Large intestine (tissue), 3 donors: ENCODE measurements around the gene CPSF3. TPM values are rescaled to one million over a fixed set of nuclear protein-coding genes. Genes with fewer than 3 reads are reported as not detected.

Experiments
- DNase-seq, 2 donors: peaks; one replicate each; pipeline versions ENCODE4 v3.0.0 to v3.0.0-alpha.2; 2013
- H3K27ac ChIP-seq: one replicate; pipeline ENCODE4 v1.5.1; 2013; ENCODE audit warnings: low read length
- H3K27me3 ChIP-seq: 2 replicates; pipeline ENCODE4 v1.6.1; 2013; ENCODE audit warnings: low read length; ENCODE audit not compliant: control insufficient read depth, insufficient read depth
- H3K36me3 ChIP-seq: 2 replicates; pipeline ENCODE4 v1.6.1; 2013; ENCODE audit warnings: low read length; ENCODE audit not compliant: control insufficient read depth, insufficient read depth
- H3K4me1 ChIP-seq: one replicate; pipeline ENCODE4 v1.6.1; 2013; ENCODE audit warnings: low read length; ENCODE audit not compliant: control insufficient read depth, insufficient read depth
- H3K4me3 ChIP-seq: one replicate; pipeline ENCODE4 v1.5.1; 2013; ENCODE audit warnings: low read length
- H3K9me3 ChIP-seq: one replicate; pipeline ENCODE4 v1.6.1; 2013; ENCODE audit warnings: mild to moderate bottlenecking, low read depth, low read length, moderate library complexity; ENCODE audit not compliant: control insufficient read depth
- WGBS: methylation state at CpG from one replicate; pipeline ENCODE4 v1.1.5; 2013; ENCODE audit warnings: low lambda C conversion rate; ENCODE audit not compliant: insufficient coverage; 5-methylcytosine and 5-hydroxymethylcytosine counted together
- polyA plus RNA-seq: library from polyadenylated mRNA; unstranded; fragments of 120-200 nt; gene quantifications from one replicate; pipeline ENCODE4 v1.2.1, GENCODE V29; 2013

Gene CPSF3
- polyA plus RNA-seq, 1 donor: 32.2 TPM

DNA sequence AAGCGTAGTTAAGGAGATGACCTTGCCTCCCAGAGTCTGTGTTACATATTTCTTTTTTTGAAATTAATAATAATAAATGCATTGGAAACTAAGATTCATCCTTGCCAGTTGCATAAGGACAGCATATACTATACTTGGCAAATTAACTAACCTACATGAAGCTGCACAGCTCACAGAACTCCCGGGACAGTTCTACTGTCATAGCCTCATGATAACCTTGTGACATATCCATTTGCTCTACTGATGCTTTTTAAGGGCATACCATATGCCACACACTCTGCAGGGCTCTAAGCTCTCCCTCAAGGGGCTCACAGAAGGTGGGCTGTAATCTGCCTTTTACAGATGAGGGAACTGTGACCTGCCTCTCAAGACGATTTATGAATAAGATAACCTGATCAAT lies 3.9 kb upstream of the CPSF3 start:
- peaks cover 7% of the 10 kb centered on the region for H3K4me1 ChIP-seq
- peaks cover 12% of the 10 kb centered on the region for H3K36me3 ChIP-seq
- H3K4me3 ChIP-seq: no peak overlapping the region
- no peak for DNase-seq
- 83% methylated on average over 1 of the region's 3 CpGs for WGBS
- no peak overlapping the region for H3K27ac ChIP-seq
- H3K27me3 ChIP-seq: no peaks in the 10 kb centered on the region
- no peaks in the 10 kb centered on the region for H3K9me3 ChIP-seq

DNA sequence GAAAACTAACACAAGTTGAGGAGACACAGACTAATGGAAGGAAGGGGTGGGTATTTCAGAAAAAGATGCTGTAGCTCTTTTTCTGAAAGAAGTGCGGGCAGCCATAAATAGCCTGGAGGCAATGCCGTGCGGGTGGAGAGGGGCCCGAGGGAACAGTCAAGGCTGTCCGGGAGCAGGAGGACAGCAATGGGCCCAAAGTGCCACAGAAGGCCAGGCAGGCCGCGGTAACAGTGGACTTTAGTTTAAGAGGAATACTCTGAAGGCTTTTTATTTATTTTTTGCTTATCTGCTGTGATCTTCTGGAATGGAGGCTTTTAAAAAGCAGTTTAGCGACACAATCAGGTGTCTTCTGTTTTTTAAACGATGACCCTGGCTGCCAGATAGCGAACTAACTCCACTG lies 3.0 kb upstream of the CPSF3 start:
- WGBS: no CpG with 5 or more reads among the region's 10 CpGs
- Histone ChIP-seq H3K9me3 (no peaks in the 10 kb centered on the region), H3K4me1 (peaks cover 10% of the 10 kb centered on the region), H3K27me3 (no peaks in the 10 kb centered on the region), H3K27ac (no peak overlapping the region), H3K4me3 (no peak overlapping the region), H3K36me3 (peaks cover 12% of the 10 kb centered on the region)
- DNase-seq: no peak

DNA sequence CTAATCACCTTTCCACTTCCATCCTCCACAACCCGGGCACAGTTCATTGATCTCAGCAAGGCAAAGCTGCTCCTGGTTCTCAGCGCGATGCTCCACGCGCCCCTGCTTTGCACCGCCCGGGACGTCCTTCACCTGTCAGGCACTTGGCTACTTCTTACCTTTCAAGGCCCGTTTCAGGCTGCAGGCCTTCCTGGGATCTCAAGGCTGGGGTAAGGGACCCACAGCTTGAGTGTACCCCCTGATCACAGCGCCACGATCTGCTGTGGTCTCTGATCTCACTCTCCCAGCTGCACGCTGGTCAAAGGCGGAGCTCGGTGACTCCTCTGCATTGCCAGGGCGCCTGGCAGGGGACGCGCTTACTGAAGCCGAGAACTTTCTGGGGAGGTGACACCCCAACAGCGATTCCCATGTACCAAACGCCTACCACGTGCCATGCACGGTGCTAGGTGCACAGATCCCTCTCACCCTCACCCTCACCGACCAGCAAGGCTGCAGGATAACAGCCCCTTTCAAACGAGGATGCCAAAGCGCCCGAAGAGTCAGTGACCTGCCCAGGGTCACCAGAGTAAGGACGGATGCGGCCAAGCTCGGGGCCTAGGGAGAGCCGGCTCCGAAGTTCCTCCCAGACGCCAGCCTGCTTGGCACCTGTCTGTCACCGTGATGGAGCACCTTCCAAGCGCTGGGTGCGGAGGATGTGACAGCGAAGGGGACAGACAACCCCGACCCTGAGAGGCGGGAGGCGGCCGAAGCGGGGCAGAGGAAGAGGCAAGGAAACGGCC lies 944 bp upstream of the CPSF3 start:
- no peaks in the 10 kb centered on the region for H3K9me3 ChIP-seq
- no peaks in the 10 kb centered on the region for H3K27me3 ChIP-seq
- H3K27ac ChIP-seq: peak overlapping the region; percentile 59
- DNase-seq: peak; percentile 13 to 62
- peaks cover 5% of the 10 kb centered on the region for H3K36me3 ChIP-seq
- peaks cover 10% of the 10 kb centered on the region for H3K4me1 ChIP-seq
- peak overlapping the region; percentile 78 for H3K4me3 ChIP-seq
- no CpG with 5 or more reads among the region's 42 CpGs for WGBS

DNA sequence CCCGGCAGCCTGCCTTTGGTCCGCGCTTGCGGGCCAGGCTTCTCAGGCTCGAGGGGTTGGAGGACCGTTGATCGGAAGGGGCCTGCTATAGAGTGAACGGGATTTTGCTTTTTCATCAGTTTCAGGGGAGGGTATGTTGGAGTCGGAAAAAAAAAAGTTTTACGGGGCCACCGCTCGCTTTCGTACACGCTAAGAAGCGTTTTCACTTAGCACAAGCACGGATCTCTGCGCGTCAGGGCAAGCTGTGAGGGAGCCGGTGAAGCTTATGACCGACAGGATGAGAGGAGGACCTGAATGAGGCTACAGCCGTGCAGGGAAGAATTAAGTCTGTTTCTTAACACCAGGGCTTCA lies 443 bp downstream of the CPSF3 start:
- WGBS: no CpG with 5 or more reads among the region's 21 CpGs
- peaks cover 4% of the 10 kb centered on the region for H3K36me3 ChIP-seq
- H3K4me3 ChIP-seq: peak overlapping the region; percentile 78
- no peaks in the 10 kb centered on the region for H3K9me3 ChIP-seq
- peaks cover 10% of the 10 kb centered on the region for H3K4me1 ChIP-seq
- peak in 1 of 2 donors; percentile 13 for DNase-seq
- peak overlapping the region; percentile 69 for H3K27ac ChIP-seq
- H3K27me3 ChIP-seq: no peaks in the 10 kb centered on the region

DNA sequence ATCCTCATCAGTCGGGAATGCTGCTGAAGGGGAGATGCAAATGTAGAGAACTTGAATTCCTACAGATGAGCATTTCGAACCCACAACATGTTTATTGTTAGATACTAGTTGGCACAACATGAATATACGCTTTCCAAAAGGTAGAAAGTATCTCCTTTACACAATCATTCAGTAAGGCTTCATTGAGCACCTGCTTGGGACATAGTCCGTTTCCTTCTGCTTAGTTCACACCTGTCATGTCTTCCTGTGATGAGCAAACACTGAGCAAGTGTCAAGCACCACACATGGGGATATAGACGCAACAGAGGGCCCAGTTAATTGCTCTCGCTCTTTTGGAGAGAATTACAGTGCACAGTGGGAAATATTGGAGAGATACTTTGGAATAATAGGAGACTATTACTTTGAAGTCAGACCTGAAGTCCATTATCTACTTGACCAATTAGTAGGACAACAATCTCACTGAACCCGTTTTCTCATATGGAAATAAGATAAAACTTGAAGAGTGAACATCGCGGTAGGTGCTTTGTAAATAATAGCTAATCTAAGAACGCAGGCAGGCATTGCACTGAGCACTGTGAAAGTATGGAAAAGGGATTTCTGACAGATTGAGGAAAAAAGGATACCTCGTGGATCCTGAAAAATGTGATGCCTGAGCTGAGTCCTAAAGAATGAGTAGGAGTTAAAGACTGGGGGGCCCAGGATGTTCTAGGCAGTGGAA lies 1.2 kb downstream of the CPSF3 start:
- H3K4me1 ChIP-seq: peaks cover 10% of the 10 kb centered on the region
- H3K27ac ChIP-seq: peak overlapping the region; percentile 69
- peaks cover 11% of the 10 kb centered on the region for H3K36me3 ChIP-seq
- no peaks in the 10 kb centered on the region for H3K9me3 ChIP-seq
- DNase-seq: peak; percentile 13 to 53
- no peaks in the 10 kb centered on the region for H3K27me3 ChIP-seq
- WGBS: 16% methylated on average over 5 of the region's 11 CpGs
- H3K4me3 ChIP-seq: peak overlapping the region; percentile 78

DNA sequence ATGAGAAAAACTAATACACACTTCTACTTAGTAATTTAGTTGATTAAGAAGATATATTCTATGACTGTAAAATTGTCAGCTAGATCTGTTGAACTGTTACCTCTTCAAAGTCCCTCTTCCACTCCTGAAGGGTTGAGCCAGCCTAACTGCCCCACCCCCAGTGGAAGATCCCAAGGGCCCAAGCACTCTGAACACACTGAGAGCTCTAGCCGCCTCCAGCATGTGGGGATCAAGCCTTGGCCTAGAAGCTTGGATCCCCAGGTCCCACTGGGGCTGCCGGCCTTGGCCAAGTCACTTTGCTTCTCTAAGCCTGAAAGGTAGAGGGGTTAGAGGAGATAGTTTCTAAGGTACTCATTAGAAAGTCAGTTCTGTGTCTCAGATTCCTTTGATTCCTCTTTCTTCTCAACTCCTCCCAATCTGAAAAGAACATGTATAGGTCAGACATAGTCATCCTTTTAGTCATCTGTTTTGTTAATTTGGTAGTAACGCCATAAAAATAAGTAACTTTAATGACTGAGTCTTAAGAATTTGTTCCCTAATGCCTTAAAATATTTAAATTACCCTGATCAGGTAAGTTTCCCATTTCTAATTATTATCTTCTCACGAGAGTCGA lies 5.6 kb downstream of the CPSF3 start:
- H3K4me1 ChIP-seq: peaks cover 6% of the 10 kb centered on the region
- no peak for DNase-seq
- peaks cover 47% of the 10 kb centered on the region for H3K36me3 ChIP-seq
- no peaks in the 10 kb centered on the region for H3K27me3 ChIP-seq
- H3K4me3 ChIP-seq: no peak overlapping the region
- 95% methylated on average over 2 of the region's 5 CpGs for WGBS
- no peak overlapping the region for H3K27ac ChIP-seq
- no peaks in the 10 kb centered on the region for H3K9me3 ChIP-seq

DNA sequence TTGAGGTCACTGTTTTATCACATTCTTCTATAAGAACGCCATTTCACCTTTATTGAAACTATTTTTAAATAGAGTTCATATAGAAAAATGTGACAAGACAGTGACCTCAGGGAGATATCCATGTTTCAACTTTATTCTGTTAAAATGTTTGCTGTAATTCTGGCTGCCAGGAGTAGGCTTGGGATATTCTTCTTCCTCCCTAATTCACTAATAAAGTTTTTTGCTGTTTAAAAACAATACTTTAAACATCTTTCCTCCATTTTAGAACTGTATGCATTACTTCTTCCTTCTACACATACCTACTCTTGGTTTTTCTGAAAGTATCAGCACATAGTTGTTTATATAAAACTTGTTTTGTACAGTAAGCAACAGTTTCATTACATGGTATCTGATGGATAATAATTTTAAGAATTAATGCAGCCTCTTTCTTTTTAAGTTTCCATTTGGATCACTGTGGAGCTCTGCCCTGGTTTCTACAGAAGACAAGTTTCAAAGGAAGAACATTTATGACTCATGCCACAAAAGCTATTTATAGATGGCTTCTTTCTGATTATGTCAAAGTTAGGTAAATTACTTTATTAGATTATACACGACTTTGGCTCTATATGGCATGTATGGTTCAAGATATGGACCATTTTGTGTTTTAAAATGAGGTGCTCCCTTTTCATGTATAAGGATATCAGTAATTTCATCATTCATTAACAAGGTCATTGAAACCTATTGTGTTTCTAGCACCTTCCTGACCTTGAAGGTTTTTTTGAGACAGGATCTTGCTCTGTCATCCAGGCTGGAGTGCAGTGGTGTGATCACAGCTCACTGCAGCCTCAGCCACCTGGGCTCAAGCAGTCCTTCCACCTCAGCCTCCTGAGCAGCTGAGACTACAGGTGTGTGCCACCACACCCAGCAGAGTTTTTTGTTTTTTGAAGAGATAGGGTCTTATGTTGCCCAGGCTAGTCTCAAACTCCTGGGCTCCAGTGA lies 7.2 kb downstream of the CPSF3 start:
- DNase-seq: no peak
- no peaks in the 10 kb centered on the region for H3K9me3 ChIP-seq
- no peak overlapping the region for H3K4me3 ChIP-seq
- no peaks in the 10 kb centered on the region for H3K27me3 ChIP-seq
- peaks cover 56% of the 10 kb centered on the region for H3K36me3 ChIP-seq
- no peaks in the 10 kb centered on the region for H3K4me1 ChIP-seq
- H3K27ac ChIP-seq: no peak overlapping the region
- 100% methylated on average over 1 of the region's 2 CpGs for WGBS

DNA sequence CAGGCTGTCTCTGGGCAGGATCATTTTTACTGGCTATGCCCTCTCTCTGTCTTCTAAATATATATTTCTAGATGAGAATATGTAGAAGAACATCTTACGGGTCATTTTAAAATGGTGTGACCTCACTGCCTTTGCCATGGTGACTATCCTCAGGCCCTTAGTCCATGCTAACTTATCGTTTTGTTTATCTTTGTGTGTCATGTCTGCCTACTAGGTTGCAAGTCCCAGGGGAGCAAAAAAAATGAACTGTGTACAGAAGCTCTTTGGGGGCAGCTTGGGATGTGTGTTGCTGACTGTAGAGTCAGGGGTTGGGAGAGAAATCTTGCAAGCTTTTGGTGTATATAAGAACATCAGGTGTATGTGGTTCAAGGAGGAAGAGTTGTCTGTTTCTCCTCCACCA lies 11.0 kb downstream of the CPSF3 start:
- no peak for DNase-seq
- H3K4me1 ChIP-seq: no peaks in the 10 kb centered on the region
- no peak overlapping the region for H3K4me3 ChIP-seq
- 67% methylated on average over 1 of the region's 2 CpGs for WGBS
- peaks cover 64% of the 10 kb centered on the region for H3K36me3 ChIP-seq
- no peaks in the 10 kb centered on the region for H3K27me3 ChIP-seq
- no peak overlapping the region for H3K27ac ChIP-seq
- no peaks in the 10 kb centered on the region for H3K9me3 ChIP-seq

DNA sequence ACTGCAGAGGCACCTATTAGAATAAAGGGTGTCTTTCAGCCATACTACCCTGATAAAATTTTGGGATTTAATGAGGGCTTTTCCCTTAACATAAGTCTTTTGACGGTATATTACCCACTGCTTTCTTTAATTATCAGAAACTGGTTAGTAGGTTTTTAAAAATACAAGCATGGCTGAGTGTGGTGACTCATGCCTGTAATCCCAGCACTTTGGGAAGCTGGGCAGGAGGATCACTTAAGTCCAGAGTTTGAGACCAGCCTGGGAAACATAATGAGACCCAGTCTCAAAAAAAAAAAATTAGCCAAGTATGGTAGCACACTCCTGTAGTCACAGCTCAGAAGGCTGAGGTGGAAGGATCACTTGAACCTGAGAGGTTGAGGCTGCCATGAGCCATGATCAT lies 16.1 kb downstream of the CPSF3 start:
- no peak for DNase-seq
- no CpG with 5 or more reads among the region's 1 CpG for WGBS
- H3K27me3 ChIP-seq: no peaks in the 10 kb centered on the region
- no peak overlapping the region for H3K27ac ChIP-seq
- peaks cover 57% of the 10 kb centered on the region for H3K36me3 ChIP-seq
- H3K4me1 ChIP-seq: no peaks in the 10 kb centered on the region
- no peaks in the 10 kb centered on the region for H3K9me3 ChIP-seq
- no peak overlapping the region for H3K4me3 ChIP-seq
